ENCODE measurements around the gene CDK5R1.

GRCh38 chr17:32497431-32498205 is 10.8 kb downstream of the CDK5R1 start:
- TF ChIP-seq CTCF (IDR thresholded peaks at IDR 0.05) (no peak), USF2 (CRISPR knock-in tag; IDR thresholded peaks at IDR 0.05) (no peak), TCF7 (CRISPR knock-in tag; IDR thresholded peaks at IDR 0.05; ENCODE audit: low read depth) (no peak), NFYB (CRISPR knock-in tag; conservative IDR thresholded peaks at IDR 0.05; ENCODE audit: low read depth) (no peak), SP1 (CRISPR knock-in tag; conservative IDR thresholded peaks at IDR 0.05) (no peak), ZBTB21 (CRISPR knock-in tag; IDR thresholded peaks at IDR 0.05; ENCODE audit: borderline replicate concordance) (no peak), ZNF121 (CRISPR knock-in tag; IDR thresholded peaks at IDR 0.05) (no peak), ZNF416 (CRISPR knock-in tag; IDR thresholded peaks at IDR 0.05) (no peak)
